ENCODE data around the gene PDE4B. TPM values are rescaled to one million over a fixed set of nuclear protein-coding genes. Genes with fewer than 3 reads are reported as not detected.

Gene PDE4B
- total RNA-seq, 1 experiment from 2014 or later: 3.3 TPM

DNA sequence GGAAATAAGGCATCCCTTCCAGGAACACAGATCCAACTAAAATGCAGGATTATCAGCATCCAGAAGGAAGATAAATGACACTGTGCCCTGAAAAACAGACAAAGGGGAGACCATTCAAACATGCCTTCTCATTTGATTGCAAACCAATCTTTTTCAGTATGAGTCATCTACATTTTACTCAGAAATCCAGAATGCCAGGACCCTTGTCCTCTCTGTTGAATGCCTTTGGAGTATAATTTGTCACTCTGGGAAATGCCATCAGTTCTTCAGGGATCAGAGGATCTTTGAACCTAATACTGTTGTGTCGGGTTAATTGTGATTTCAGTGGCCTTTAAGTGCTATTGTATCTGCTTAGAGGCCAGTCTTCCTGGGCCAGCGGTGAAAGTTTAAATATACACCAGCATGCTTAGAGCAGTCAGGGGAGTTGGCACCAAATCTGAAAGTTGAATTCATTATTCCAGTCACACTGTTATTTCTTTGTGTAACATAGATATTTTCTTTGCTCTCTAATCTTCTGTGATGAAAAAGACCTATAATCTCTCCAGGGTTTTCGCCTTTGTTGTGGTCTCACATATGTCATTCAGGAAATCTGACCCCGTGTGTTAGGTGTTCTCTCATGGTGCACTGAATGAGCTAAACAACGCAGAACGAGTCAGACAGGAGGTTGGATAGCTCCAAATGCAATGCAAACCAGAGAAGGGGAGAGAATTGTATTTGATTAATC lies 376.4 kb downstream of the PDE4B start:
- intact Hi-C loops (cut with micrococcal nuclease): no loop called here
- H3K4me3 Mint-ChIP-seq (ENCODE audit: unreplicated experiment): no peak overlapping the region
- H3K36me3 Mint-ChIP-seq (ENCODE audit: insufficient read depth, unreplicated experiment): no peaks in the 10 kb centered on the region
- no peak for DNase-seq (ENCODE audit: unreplicated experiment)
- no peak overlapping the region for H3K27ac Mint-ChIP-seq (ENCODE audit: low read depth, unreplicated experiment)
- ChIA-PET POLR2A (no interaction called here), CTCF (no interaction called here)
- no peak for TF ChIP-seq CTCF (IDR thresholded peaks at IDR 0.05; ENCODE audit: unreplicated experiment)
- no TSS peak for BruUV-seq (replicated peaks)
- H3K4me1 Mint-ChIP-seq (ENCODE audit: insufficient read depth, unreplicated experiment): no peaks in the 10 kb centered on the region
- H3K9me3 Mint-ChIP-seq (ENCODE audit: unreplicated experiment): no peaks in the 10 kb centered on the region
- H3K27me3 Mint-ChIP-seq (ENCODE audit: insufficient read depth, unreplicated experiment): peaks cover 74% of the 10 kb centered on the region

- DNase-seq (ENCODE audit: unreplicated experiment): no peak
- Mint-ChIP-seq H3K27ac (ENCODE audit: low read depth, unreplicated experiment) (no peak overlapping the region), H3K27me3 (ENCODE audit: insufficient read depth, unreplicated experiment) (peaks cover 66% of the 10 kb centered on the region), H3K36me3 (ENCODE audit: insufficient read depth, unreplicated experiment) (no peaks in the 10 kb centered on the region), H3K4me3 (ENCODE audit: unreplicated experiment) (no peak overlapping the region), H3K9me3 (ENCODE audit: unreplicated experiment) (no peaks in the 10 kb centered on the region), H3K4me1 (ENCODE audit: insufficient read depth, unreplicated experiment) (no peaks in the 10 kb centered on the region)
- ChIA-PET CTCF (interaction anchor here (0.6 to 0.7 kb wide), 2 partner anchors 8 to 30 kb away, joined by 3 to 4 read pairs; no protein-coding TSS in a partner anchor), POLR2A (no interaction called here)
- intact Hi-C loops (cut with micrococcal nuclease): no loop called here
- no TSS peak for BruUV-seq (replicated peaks)
- TF ChIP-seq CTCF (IDR thresholded peaks at IDR 0.05; ENCODE audit: unreplicated experiment): no peak
Measured at GRCh38 chr1:66172272-66172671, 379.6 kb downstream of the PDE4B start.

GRCh38 chr1:66175098-66175497 lies 382.4 kb downstream of the PDE4B start:
- no peaks in the 10 kb centered on the region for H3K9me3 Mint-ChIP-seq (ENCODE audit: unreplicated experiment)
- no peak overlapping the region for H3K4me3 Mint-ChIP-seq (ENCODE audit: unreplicated experiment)
- intact Hi-C loops (cut with micrococcal nuclease): no loop called here
- no TSS peak for BruUV-seq (replicated peaks)
- H3K4me1 Mint-ChIP-seq (ENCODE audit: insufficient read depth, unreplicated experiment): no peaks in the 10 kb centered on the region
- CTCF ChIA-PET: interaction anchor here (0.8 kb wide), 1 partner anchor 68 kb away, joined by 3 read pairs; no protein-coding TSS in a partner anchor
- H3K27me3 Mint-ChIP-seq (ENCODE audit: insufficient read depth, unreplicated experiment): peaks cover 45% of the 10 kb centered on the region
- DNase-seq (ENCODE audit: unreplicated experiment): no peak
- POLR2A ChIA-PET: no interaction called here
- H3K36me3 Mint-ChIP-seq (ENCODE audit: insufficient read depth, unreplicated experiment): no peaks in the 10 kb centered on the region
- TF ChIP-seq CTCF (IDR thresholded peaks at IDR 0.05; ENCODE audit: unreplicated experiment): no peak
- no peak overlapping the region for H3K27ac Mint-ChIP-seq (ENCODE audit: low read depth, unreplicated experiment)

GRCh38 chr1:66175581-66175980 lies 382.9 kb downstream of the PDE4B start:
- Mint-ChIP-seq H3K36me3 (ENCODE audit: insufficient read depth, unreplicated experiment) (no peaks in the 10 kb centered on the region), H3K27ac (ENCODE audit: low read depth, unreplicated experiment) (no peak overlapping the region), H3K4me1 (ENCODE audit: insufficient read depth, unreplicated experiment) (no peaks in the 10 kb centered on the region), H3K9me3 (ENCODE audit: unreplicated experiment) (no peaks in the 10 kb centered on the region), H3K27me3 (ENCODE audit: insufficient read depth, unreplicated experiment) (peaks cover 40% of the 10 kb centered on the region), H3K4me3 (ENCODE audit: unreplicated experiment) (no peak overlapping the region)
- intact Hi-C loops (cut with micrococcal nuclease): no loop called here
- BruUV-seq (replicated peaks): no TSS peak
- DNase-seq (ENCODE audit: unreplicated experiment): no peak
- CTCF ChIA-PET: interaction anchor here (0.7 kb wide), 1 partner anchor 270 kb away, joined by 3 read pairs; no protein-coding TSS in a partner anchor
- POLR2A ChIA-PET: no interaction called here
- no peak for TF ChIP-seq CTCF (IDR thresholded peaks at IDR 0.05; ENCODE audit: unreplicated experiment)

Measured in MCF 10A (cell line).